H1 (cell line): Measurements from ENCODE around the gene SLC5A8. TPM values are rescaled to one million over a fixed set of nuclear protein-coding genes. Genes with fewer than 3 reads are reported as not detected.

Source experiments
- CTCF ChIA-PET: fragments of 300-600 bp; sonication (Branson Sonifier 250); formaldehyde crosslinking; loops from one replicate; lab custom pipeline; 2021; ENCODE audit not compliant: partially characterized antibody; lab: Charles Lee
- POLR2A ChIA-PET: fragments of 300-600 bp; sonication (Branson Sonifier 250); formaldehyde crosslinking; loops from one replicate; lab custom pipeline; 2021; ENCODE audit warnings: inconsistent platforms; ENCODE audit not compliant: partially characterized antibody; lab: Charles Lee
- DNase-seq, 2 experiments: peaks; one replicate each; pipeline versions ENCODE4 v3.0.0 to v3.0.0-alpha.2; 2010 to 2022; ENCODE audit warnings: low spot score in 2 of 2, low read depth in 1 of 2, mixed read lengths in 1 of 2
- FAIRE-seq: peaks from 2 replicates; lab custom pipeline; 2011; peaks lifted over from hg19 to GRCh38; lab: Jason Lieb, UNC
- H2AFZ ChIP-seq: 2 replicates; pipeline ENCODE4 v1.8.1; 2012; ENCODE audit warnings: low read length, inconsistent platforms
- H2AK5ac ChIP-seq: 2 replicates; pipeline ENCODE4 v1.6.1; 2013; ENCODE audit warnings: low read depth, low read length
- H2BK120ac ChIP-seq: replicated peaks from 2 replicates; pipeline ENCODE3; 2013; ENCODE audit warnings: low read depth, low read length, inconsistent platforms
- H2BK12ac ChIP-seq: 2 replicates; pipeline ENCODE4 v1.6.1; 2013; ENCODE audit warnings: low read depth, low read length
- H2BK15ac ChIP-seq: 2 replicates; pipeline ENCODE4 v1.6.1; 2013; ENCODE audit warnings: low read length
- H2BK20ac ChIP-seq: 2 replicates; pipeline ENCODE4 v1.6.1; 2013; ENCODE audit warnings: low read length
- H2BK5ac ChIP-seq: 2 replicates; pipeline ENCODE4 v1.6.1; 2013; ENCODE audit warnings: low read depth, low read length
- H3K14ac ChIP-seq: 2 replicates; pipeline ENCODE4 v1.6.1; 2013; ENCODE audit warnings: inconsistent platforms; ENCODE audit not compliant: insufficient read length
- H3K18ac ChIP-seq: 2 replicates; pipeline ENCODE4 v1.6.1; 2013; ENCODE audit warnings: low read length; ENCODE audit errors: extremely low read depth
- H3K23ac ChIP-seq: 2 replicates; pipeline ENCODE4 v1.6.1; 2013; ENCODE audit warnings: inconsistent platforms; ENCODE audit not compliant: insufficient read length
- H3K23me2 ChIP-seq: 2 replicates; pipeline ENCODE4 v1.6.1; 2013; ENCODE audit warnings: low read depth, low read length
- H3K27ac ChIP-seq: 2 replicates; pipeline ENCODE4 v1.6.1; 2011; ENCODE audit warnings: low read depth, low read length, inconsistent platforms
- H3K27me3 ChIP-seq, 4 experiments: replicated peaks in 1 of 4; 1 replicate in 1 of 4; 2 replicates in 3 of 4; pipeline versions ENCODE4 v1.6.1 to v1.8.1; 2011 to 2013; ENCODE audit warnings: low read length in 3 of 4, mild to moderate bottlenecking in 3 of 4, inconsistent platforms in 2 of 4, mixed read lengths in 2 of 4, moderate library complexity in 1 of 4; ENCODE audit not compliant: control insufficient read depth in 3 of 4, insufficient read depth in 3 of 4; ENCODE audit errors: extremely low read depth in 1 of 4
- H3K36me3 ChIP-seq, 4 experiments: 2 replicates each; pipeline versions ENCODE4 v1.6.1 to v1.8.1; 2011 to 2013; ENCODE audit warnings: mild to moderate bottlenecking in 4 of 4, low read length in 3 of 4, moderate library complexity in 2 of 4, control low read depth in 1 of 4, inconsistent platforms in 1 of 4; ENCODE audit not compliant: insufficient read depth in 4 of 4, control insufficient read depth in 2 of 4
- H3K4ac ChIP-seq: replicated peaks from 2 replicates; pipeline ENCODE3; 2013; ENCODE audit warnings: low read length, low read depth, mixed read lengths, inconsistent platforms; ENCODE audit not compliant: insufficient read length
- H3K4me1 ChIP-seq, 4 experiments: replicated peaks in 1 of 4; 1 replicate in 1 of 4; 2 replicates in 3 of 4; pipeline versions ENCODE4 v1.6.1 to v1.8.1; 2011 to 2013; ENCODE audit warnings: low read length in 3 of 4, inconsistent platforms in 2 of 4, mixed read lengths in 1 of 4; ENCODE audit not compliant: insufficient read depth in 4 of 4, control insufficient read depth in 3 of 4
- H3K4me2 ChIP-seq, 2 experiments: 2 replicates each; pipeline versions ENCODE4 v1.6.1 to v1.8.1; 2011 to 2013; ENCODE audit warnings: low read depth in 2 of 2, low read length in 2 of 2, control low read depth in 1 of 2, inconsistent platforms in 1 of 2, mild to moderate bottlenecking in 1 of 2; ENCODE audit not compliant: insufficient read depth in 1 of 2
- H3K4me3 ChIP-seq, 4 experiments: fragments of 200-600, 300-600 bp in 1 of 4; sonication (generic), shearing (Covaris generic), sonication (Bioruptor Twin) in 1 of 4; 2 replicates each; pipeline versions ENCODE4 v1.5.1 to v1.8.1; 2011 to 2016; ENCODE audit warnings: low read length in 4 of 4, low read depth in 3 of 4, control low read depth in 2 of 4, inconsistent platforms in 2 of 4, mild to moderate bottlenecking in 2 of 4, mixed read lengths in 1 of 4, moderate library complexity in 1 of 4; ENCODE audit not compliant: insufficient read depth in 2 of 4; ENCODE audit errors: extremely low read depth in 1 of 4
- H3K56ac ChIP-seq: replicated peaks from 2 replicates; pipeline ENCODE3; 2013; ENCODE audit warnings: low read depth, mild to moderate bottlenecking, mixed read lengths, low read length, inconsistent platforms; ENCODE audit not compliant: insufficient read length
- H3K79me1 ChIP-seq: 2 replicates; pipeline ENCODE4 v1.6.1; 2013; ENCODE audit warnings: low read depth, low read length, control low read depth
- H3K79me2 ChIP-seq, 2 experiments: 2 replicates each; pipeline versions ENCODE4 v1.6.1 to v1.8.1; 2012 to 2013; ENCODE audit warnings: low read length in 2 of 2, mild to moderate bottlenecking in 2 of 2, inconsistent platforms in 1 of 2; ENCODE audit not compliant: insufficient read depth in 2 of 2, control insufficient read depth in 1 of 2
- H3K9ac ChIP-seq, 4 experiments: replicated peaks in 1 of 4; 1 replicate in 1 of 4; 2 replicates in 3 of 4; pipeline versions ENCODE4 v1.6.1 to v1.8.1; 2011 to 2013; ENCODE audit warnings: low read depth in 3 of 4, low read length in 3 of 4, control low read depth in 2 of 4, mild to moderate bottlenecking in 2 of 4, moderate library complexity in 2 of 4, inconsistent platforms in 1 of 4; ENCODE audit errors: extremely low read depth in 1 of 4
- H3K9me3 ChIP-seq, 2 experiments: 2 replicates each; pipeline versions ENCODE4 v1.6.1 to v1.8.1; 2012 to 2013; ENCODE audit warnings: mild to moderate bottlenecking in 2 of 2, moderate library complexity in 2 of 2, control low read depth in 1 of 2, inconsistent platforms in 1 of 2, low read depth in 1 of 2, low read length in 1 of 2, mixed read lengths in 1 of 2; ENCODE audit not compliant: insufficient read depth in 2 of 2
- H4K20me1 ChIP-seq, 2 experiments: replicated peaks in 1 of 2; 2 replicates each; pipeline versions ENCODE3 to v1.8.1; 2011 to 2013; ENCODE audit warnings: inconsistent platforms in 2 of 2, low read length in 2 of 2, mild to moderate bottlenecking in 1 of 2; ENCODE audit not compliant: insufficient read depth in 2 of 2, control insufficient read depth in 1 of 2
- H4K5ac ChIP-seq: 2 replicates; pipeline ENCODE4 v1.6.1; 2013; ENCODE audit warnings: low read length, low read depth, mixed read lengths, inconsistent platforms; ENCODE audit not compliant: insufficient read length
- H4K8ac ChIP-seq: 2 replicates; pipeline ENCODE4 v1.8.0; 2013; ENCODE audit warnings: mild to moderate bottlenecking, moderate library complexity, low read length, inconsistent platforms; ENCODE audit not compliant: insufficient read depth; ENCODE audit errors: extremely low read depth
- H4K91ac ChIP-seq: replicated peaks from 2 replicates; pipeline ENCODE3; 2013; ENCODE audit warnings: low read length, mixed read lengths, inconsistent platforms; ENCODE audit not compliant: insufficient read length
- BACH1 ChIP-seq: IDR thresholded peaks from 2 replicates; pipeline ENCODE4 v1.6.1; 2012; ENCODE audit warnings: low read length, improper control_type of control experiment
- BCL11A ChIP-seq, 2 experiments: IDR thresholded peaks; one replicate each; pipeline ENCODE4 v1.6.1; 2011; ENCODE audit warnings: low read depth in 2 of 2, low read length in 2 of 2, mild to moderate bottlenecking in 2 of 2
- CHD2 ChIP-seq: IDR thresholded peaks from 2 replicates; pipeline ENCODE4 v1.6.1; 2012; ENCODE audit warnings: low read length, improper control_type of control experiment
- HDAC6 ChIP-seq: IDR thresholded peaks from one replicate; pipeline ENCODE4 v1.7.1; 2012; ENCODE audit warnings: low read depth, mild to moderate bottlenecking, inconsistent platforms, low read length, moderate library complexity
- KDM1A ChIP-seq: fragments of 200-600, 300-600 bp; sonication (generic); IDR thresholded peaks from 2 replicates; pipeline ENCODE4 v1.7.1; 2016; ENCODE audit warnings: mild to moderate bottlenecking, low read length, borderline replicate concordance
- MAFK ChIP-seq: IDR thresholded peaks from 2 replicates; pipeline ENCODE4 v1.6.1; 2012; ENCODE audit warnings: low read depth, mild to moderate bottlenecking, improper control_type of control experiment, low read length
- SAP30 ChIP-seq: fragments of 300-600 bp; sonication (generic); IDR thresholded peaks from 2 replicates; pipeline ENCODE4 v1.7.1; 2012; ENCODE audit warnings: low read length, moderate library complexity, mild to moderate bottlenecking, inconsistent platforms; ENCODE audit not compliant: insufficient read depth, insufficient replicate concordance
- WGBS, 2 experiments: shearing (Covaris generic) in 1 of 2; methylation state at CpG; one replicate each; pipeline versions ENCODE4 v1.1.6 to v1.1.7; 2013 to 2015; ENCODE audit warnings: low lambda C conversion rate in 2 of 2, mixed read lengths in 2 of 2, inconsistent platforms in 1 of 2, low coverage in 1 of 2, missing lambda C conversion rate in 1 of 2; ENCODE audit not compliant: insufficient replicate concordance in 2 of 2, insufficient coverage in 1 of 2, insufficient read length in 1 of 2; ENCODE audit errors: extremely low coverage in 1 of 2, missing lambda C conversion rate in 1 of 2; 5-methylcytosine and 5-hydroxymethylcytosine counted together
- polyA plus RNA-seq, 7 experiments: library from polyadenylated mRNA; depleted of rRNA in 3 of 7; stranded (reverse) in 5 of 7; unstranded in 2 of 7; fragments of >200 nt in 5 of 7; fragments of 200-250 nt in 2 of 7; gene quantifications; 1 replicate in 5 of 7; 2 replicates in 1 of 7; 4 replicates in 1 of 7; pipeline versions ENCODE4 v1.2.1 to v1.2.3, GENCODE V29; 2011 to 2013; ENCODE audit warnings: missing spikeins in 2 of 7, mixed read lengths in 2 of 7
- total RNA-seq: library from RNA; stranded (reverse); fragmentation: NEBNext Ultra II Directional; extraction: Animal tissue kit (Norgen Biotek cat#: 25700); gene quantifications from 2 replicates; pipeline ENCODE4 v1.2.1, GENCODE V29; 2021
- TF ChIP-seq, protein P1 (sequence below): IDR thresholded peaks from 2 replicates; pipeline ENCODE4 v1.6.1; 2012; ENCODE audit warnings: inconsistent platforms
- TF ChIP-seq, protein P2 (sequence below): IDR thresholded peaks from 2 replicates; pipeline ENCODE4 v1.6.1; 2012; ENCODE audit warnings: inconsistent platforms
- TF ChIP-seq, protein P3 (sequence below), 3 experiments: IDR thresholded peaks; 1 replicate in 2 of 3; 2 replicates in 1 of 3; pipeline versions ENCODE4 v1.5.1 to v1.6.1; 2011; ENCODE audit warnings: low read length in 3 of 3, mild to moderate bottlenecking in 3 of 3, inconsistent platforms in 2 of 3, low read depth in 1 of 3, moderate library complexity in 1 of 3; ENCODE audit not compliant: insufficient read depth in 1 of 3; ENCODE audit errors: control extremely low read depth in 1 of 3

Gene SLC5A8
- total and polyA plus RNA-seq, 2 of the 8 experiments (the other 6 are each of a cell fraction or from before 2014, with no cell fraction given), result 0.11 to 0.21 TPM

DNA sequence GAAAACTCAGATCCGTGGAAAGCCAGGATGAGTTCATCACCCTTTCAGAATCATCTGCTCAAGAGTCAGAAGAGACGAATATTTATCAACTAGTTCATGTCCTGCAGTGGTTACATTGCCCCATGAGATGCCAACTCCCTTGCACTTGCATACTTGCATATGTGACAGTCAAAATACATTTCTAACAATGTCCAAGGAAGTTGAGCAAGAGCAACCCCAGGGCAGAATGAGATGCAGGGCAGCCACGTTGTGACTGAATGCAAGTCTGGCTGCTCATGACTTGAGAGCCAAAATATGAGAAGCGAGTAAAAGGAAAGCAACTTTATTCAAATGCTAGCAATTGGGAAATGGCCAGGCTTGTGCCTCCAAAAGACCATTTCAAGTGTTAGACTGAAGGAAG, 46.2 kb upstream of the SLC5A8 start:
- H3K79me1 ChIP-seq, result no peaks in the 10 kb centered on the region
- H4K91ac ChIP-seq, result no peak overlapping the region
- no peak overlapping the region for H2BK12ac ChIP-seq
- H4K20me1 ChIP-seq, result no peaks in the 10 kb centered on the region
- H3K27ac ChIP-seq, result no peak overlapping the region
- peak overlapping the region; percentile 74; the same call in 1 of the 2 replicates for H2AFZ ChIP-seq
- no peak overlapping the region for H2BK20ac ChIP-seq
- no peak overlapping the region for H4K8ac ChIP-seq
- 76% methylated on average over 4 of the region's 4 CpGs; no CpG with 5 or more reads in 1 of the 2 experiments for WGBS, 2 experiments
- H2BK15ac ChIP-seq, result no peak overlapping the region
- H3K4me1 ChIP-seq, result peaks cover 0 to 3% (median 0%) of the 10 kb centered on the region in 4 experiments; a peak in 2 of 7 replicates
- CTCF ChIA-PET, result no interaction called here
- H3K4ac ChIP-seq, result no peak overlapping the region
- DNase-seq (no peak), FAIRE-seq (no peak)
- no peak overlapping the region for H3K9ac ChIP-seq
- no peaks in the 10 kb centered on the region for H3K79me2 ChIP-seq
- H3K23me2 ChIP-seq, result no peaks in the 10 kb centered on the region
- H3K36me3 ChIP-seq, result no peaks in the 10 kb centered on the region
- H3K9me3 ChIP-seq, result peaks cover 2 to 3% of the 10 kb centered on the region in 2 experiments; a peak in 1 of 4 replicates
- H2BK120ac ChIP-seq, result no peak overlapping the region
- H3K27me3 ChIP-seq, result no peaks in the 10 kb centered on the region
- no peak overlapping the region for H3K4me2 ChIP-seq
- no peak overlapping the region for H3K23ac ChIP-seq
- no peak overlapping the region for H3K56ac ChIP-seq
- H3K4me3 ChIP-seq, result no peak overlapping the region
- H3K14ac ChIP-seq, result no peak overlapping the region
- H2BK5ac ChIP-seq, result no peak overlapping the region
- POLR2A ChIA-PET, result no interaction called here
- no peak overlapping the region for H4K5ac ChIP-seq
- H2AK5ac ChIP-seq, result no peak overlapping the region
- H3K18ac ChIP-seq, result no peak overlapping the region
- TF ChIP-seq, protein P1, sequence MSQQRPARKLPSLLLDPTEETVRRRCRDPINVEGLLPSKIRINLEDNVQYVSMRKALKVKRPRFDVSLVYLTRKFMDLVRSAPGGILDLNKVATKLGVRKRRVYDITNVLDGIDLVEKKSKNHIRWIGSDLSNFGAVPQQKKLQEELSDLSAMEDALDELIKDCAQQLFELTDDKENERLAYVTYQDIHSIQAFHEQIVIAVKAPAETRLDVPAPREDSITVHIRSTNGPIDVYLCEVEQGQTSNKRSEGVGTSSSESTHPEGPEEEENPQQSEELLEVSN, result no peak
- TF ChIP-seq KDM1A, result no peak
- no peak for TF ChIP-seq SAP30
- TF ChIP-seq, protein P2, sequence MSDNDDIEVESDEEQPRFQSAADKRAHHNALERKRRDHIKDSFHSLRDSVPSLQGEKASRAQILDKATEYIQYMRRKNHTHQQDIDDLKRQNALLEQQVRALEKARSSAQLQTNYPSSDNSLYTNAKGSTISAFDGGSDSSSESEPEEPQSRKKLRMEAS, result no peak
- no peak for TF ChIP-seq HDAC6
- TF ChIP-seq, protein P3, sequence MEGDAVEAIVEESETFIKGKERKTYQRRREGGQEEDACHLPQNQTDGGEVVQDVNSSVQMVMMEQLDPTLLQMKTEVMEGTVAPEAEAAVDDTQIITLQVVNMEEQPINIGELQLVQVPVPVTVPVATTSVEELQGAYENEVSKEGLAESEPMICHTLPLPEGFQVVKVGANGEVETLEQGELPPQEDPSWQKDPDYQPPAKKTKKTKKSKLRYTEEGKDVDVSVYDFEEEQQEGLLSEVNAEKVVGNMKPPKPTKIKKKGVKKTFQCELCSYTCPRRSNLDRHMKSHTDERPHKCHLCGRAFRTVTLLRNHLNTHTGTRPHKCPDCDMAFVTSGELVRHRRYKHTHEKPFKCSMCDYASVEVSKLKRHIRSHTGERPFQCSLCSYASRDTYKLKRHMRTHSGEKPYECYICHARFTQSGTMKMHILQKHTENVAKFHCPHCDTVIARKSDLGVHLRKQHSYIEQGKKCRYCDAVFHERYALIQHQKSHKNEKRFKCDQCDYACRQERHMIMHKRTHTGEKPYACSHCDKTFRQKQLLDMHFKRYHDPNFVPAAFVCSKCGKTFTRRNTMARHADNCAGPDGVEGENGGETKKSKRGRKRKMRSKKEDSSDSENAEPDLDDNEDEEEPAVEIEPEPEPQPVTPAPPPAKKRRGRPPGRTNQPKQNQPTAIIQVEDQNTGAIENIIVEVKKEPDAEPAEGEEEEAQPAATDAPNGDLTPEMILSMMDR (IDR thresholded peaks at IDR 0.05; ENCODE audit: control extremely low read depth in 1 of 3, insufficient read depth in 1 of 3, low read depth in 1 of 3, low read length in 3 of 3), result no peak
- no peak for TF ChIP-seq BCL11A (IDR thresholded peaks at IDR 0.05; ENCODE audit: low read depth in 2 of 2, low read length in 2 of 2)
- TF ChIP-seq CHD2, result no peak
- TF ChIP-seq BACH1, result no peak
- TF ChIP-seq MAFK, result no peak
